MV-4-11 (cell line): ENCODE results near the gene CFAP54.
"Not testable (repeated sequence)": the region's sequence is repeated elsewhere in the genome, so short reads cannot be mapped to it uniquely, and the experiment has no call there.

Experiments used
- DNase-seq: peaks from one replicate; lab custom pipeline; 2025; lab: John Stamatoyannopoulos, UW

Gene CFAP54

GRCh38 chr12:96623155-96623554, 133.8 kb downstream of the CFAP54 start:
- DNase-seq = no peak

GRCh38 chr12:96623656-96624217, 134.4 kb downstream of the CFAP54 start:
- no peak for DNase-seq

- DNase-seq = no peak
These were observed 146.5 kb downstream of the CFAP54 start for GRCh38 chr12:96635844-96636243.

GRCh38 chr12:96636895-96637294, 147.5 kb downstream of the CFAP54 start:
- DNase-seq = no peak

- no peak for DNase-seq
These were observed 159.5 kb downstream of the CFAP54 start for GRCh38 chr12:96648923-96649322.

GRCh38 chr12:96652870-96653269, 163.5 kb downstream of the CFAP54 start:
- no peak for DNase-seq

- DNase-seq = no peak
These were observed 168.7 kb downstream of the CFAP54 start for GRCh38 chr12:96658075-96658474.

- no peak for DNase-seq
These were observed 180.4 kb downstream of the CFAP54 start for GRCh38 chr12:96669786-96670185.

- DNase-seq = no peak
These were observed 181.0 kb downstream of the CFAP54 start for GRCh38 chr12:96670334-96670899.

GRCh38 chr12:96675519-96675918, 186.1 kb downstream of the CFAP54 start:
- DNase-seq = not testable (repeated sequence)

GRCh38 chr12:96677363-96677762, 188.0 kb downstream of the CFAP54 start:
- no peak for DNase-seq

GRCh38 chr12:96687719-96688118, 198.3 kb downstream of the CFAP54 start:
- no peak for DNase-seq

GRCh38 chr12:96698521-96698920, 209.1 kb downstream of the CFAP54 start:
- no peak for DNase-seq

- no peak for DNase-seq
These were observed 209.6 kb downstream of the CFAP54 start for GRCh38 chr12:96698965-96699364.

- no peak for DNase-seq
These were observed 212.5 kb downstream of the CFAP54 start for GRCh38 chr12:96701856-96702255.

GRCh38 chr12:96710127-96710745, 220.9 kb downstream of the CFAP54 start:
- DNase-seq = no peak

GRCh38 chr12:96711364-96711763, 222.0 kb downstream of the CFAP54 start:
- DNase-seq = no peak

GRCh38 chr12:96714199-96714598, 224.8 kb downstream of the CFAP54 start:
- no peak for DNase-seq

- peak; percentile 16 for DNase-seq
These were observed 230.4 kb downstream of the CFAP54 start for GRCh38 chr12:96719660-96720362.

GRCh38 chr12:96720363-96720705, 231.0 kb downstream of the CFAP54 start:
- no peak for DNase-seq

GRCh38 chr12:96729466-96729865, 240.1 kb downstream of the CFAP54 start:
- DNase-seq = not testable (repeated sequence)

GRCh38 chr12:96729886-96730285, 240.5 kb downstream of the CFAP54 start:
- no peak for DNase-seq

- no peak for DNase-seq
These were observed 254.2 kb downstream of the CFAP54 start for GRCh38 chr12:96743606-96744005.
